Activated CD8-positive, alpha-beta T cell treated with anti-CD3 and anti-CD28 coated beads for 36 hours (primary cell): Measurements from ENCODE around the gene BNC2. TPM values are rescaled to one million over a fixed set of nuclear protein-coding genes. Genes with fewer than 3 reads are reported as not detected.
"Not testable (repeated sequence)": the region's sequence is repeated elsewhere in the genome, so short reads cannot be mapped to it uniquely, and the experiment has no call there.

Experiments
- ATAC-seq: fragments of 200-7000 bp; cut with Tn5 transposase; one replicate; pipeline ENCODE4 v1.10.0; 2021; ENCODE audit warnings: mild to moderate bottlenecking, moderate library complexity
- CTCF ChIA-PET: fragments of 350-600 bp; sonication (Branson Sonifier 250); formaldehyde crosslinking; loops from one replicate; lab custom pipeline; 2021; ENCODE audit warnings: antibody characterized with exemption; lab: Charles Lee
- POLR2A ChIA-PET: fragments of 350-600 bp; sonication (Branson Sonifier 250); formaldehyde crosslinking; loops from one replicate; lab custom pipeline; 2021; ENCODE audit warnings: antibody characterized with exemption; lab: Charles Lee
- DNase-seq: peaks from one replicate; pipeline ENCODE4 v3.0.0-alpha.2; 2020
- H3K27ac Mint-ChIP-seq: one replicate; pipeline ENCODE4 v1.8.0; 2021; ENCODE audit warnings: mild to moderate bottlenecking, mixed read lengths
- H3K27me3 Mint-ChIP-seq: one replicate; pipeline ENCODE4 v1.8.0; 2021; ENCODE audit warnings: mixed read lengths
- H3K36me3 Mint-ChIP-seq: one replicate; pipeline ENCODE4 v1.8.0; 2021; ENCODE audit warnings: low read depth, mixed read lengths
- H3K4me1 Mint-ChIP-seq: one replicate; pipeline ENCODE4 v1.8.0; 2021; ENCODE audit warnings: low read depth, mixed read lengths
- H3K4me3 Mint-ChIP-seq: one replicate; pipeline ENCODE4 v1.8.0; 2021; ENCODE audit warnings: mild to moderate bottlenecking, moderate library complexity, mixed read lengths
- H3K9me3 Mint-ChIP-seq: one replicate; pipeline ENCODE4 v1.8.0; 2021; ENCODE audit warnings: mixed read lengths
- intact Hi-C: fragments of 100-400 bp; cut with micrococcal nuclease; formaldehyde crosslinking; loops from one replicate; pipeline ENCODE4 v1.10.0; 2022
- total RNA-seq, 2 experiments: library from RNA; stranded (reverse); gene quantifications; one replicate each; pipeline ENCODE4 v1.2.3, GENCODE V29; 2021
- TF ChIP-seq, protein P1 (sequence below): fragments of 200-600 bp; IDR thresholded peaks from one replicate; pipeline ENCODE4 v1.8.0; 2022; ENCODE audit warnings: antibody characterized with exemption, mild to moderate bottlenecking

Gene BNC2
- total RNA-seq, 2 experiments from 2014 or later = not detected

DNA sequence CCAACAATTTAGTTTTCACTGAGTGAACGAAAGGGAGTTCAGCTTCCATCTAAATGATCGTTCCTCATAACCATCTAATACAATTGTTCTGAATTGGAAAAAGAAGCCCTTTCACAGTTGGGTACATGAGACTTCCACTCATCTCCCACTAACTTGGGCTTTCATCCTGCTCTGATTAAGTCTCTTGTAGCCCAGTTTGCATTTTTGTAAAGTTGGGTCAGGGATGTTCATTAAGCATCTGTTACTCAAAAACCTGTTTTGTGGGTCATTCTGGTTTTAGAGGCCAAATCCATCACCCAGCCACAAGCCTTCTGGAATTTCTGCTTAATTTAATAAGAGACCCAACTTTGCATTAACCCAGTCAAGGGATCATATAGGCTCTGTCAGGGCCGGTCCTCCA is 385.3 kb downstream of the BNC2 start:
- POLR2A ChIA-PET = no interaction called here
- Mint-ChIP-seq H3K36me3 (no peaks in the 10 kb centered on the region), H3K27me3 (no peaks in the 10 kb centered on the region), H3K27ac (no peak overlapping the region), H3K9me3 (no peaks in the 10 kb centered on the region), H3K4me3 (no peak overlapping the region), H3K4me1 (no peaks in the 10 kb centered on the region)
- intact Hi-C loops = no loop called here
- ATAC-seq (no peak), DNase-seq (no peak)
- TF ChIP-seq, protein P1, sequence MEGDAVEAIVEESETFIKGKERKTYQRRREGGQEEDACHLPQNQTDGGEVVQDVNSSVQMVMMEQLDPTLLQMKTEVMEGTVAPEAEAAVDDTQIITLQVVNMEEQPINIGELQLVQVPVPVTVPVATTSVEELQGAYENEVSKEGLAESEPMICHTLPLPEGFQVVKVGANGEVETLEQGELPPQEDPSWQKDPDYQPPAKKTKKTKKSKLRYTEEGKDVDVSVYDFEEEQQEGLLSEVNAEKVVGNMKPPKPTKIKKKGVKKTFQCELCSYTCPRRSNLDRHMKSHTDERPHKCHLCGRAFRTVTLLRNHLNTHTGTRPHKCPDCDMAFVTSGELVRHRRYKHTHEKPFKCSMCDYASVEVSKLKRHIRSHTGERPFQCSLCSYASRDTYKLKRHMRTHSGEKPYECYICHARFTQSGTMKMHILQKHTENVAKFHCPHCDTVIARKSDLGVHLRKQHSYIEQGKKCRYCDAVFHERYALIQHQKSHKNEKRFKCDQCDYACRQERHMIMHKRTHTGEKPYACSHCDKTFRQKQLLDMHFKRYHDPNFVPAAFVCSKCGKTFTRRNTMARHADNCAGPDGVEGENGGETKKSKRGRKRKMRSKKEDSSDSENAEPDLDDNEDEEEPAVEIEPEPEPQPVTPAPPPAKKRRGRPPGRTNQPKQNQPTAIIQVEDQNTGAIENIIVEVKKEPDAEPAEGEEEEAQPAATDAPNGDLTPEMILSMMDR = no peak
- CTCF ChIA-PET = no interaction called here

DNA sequence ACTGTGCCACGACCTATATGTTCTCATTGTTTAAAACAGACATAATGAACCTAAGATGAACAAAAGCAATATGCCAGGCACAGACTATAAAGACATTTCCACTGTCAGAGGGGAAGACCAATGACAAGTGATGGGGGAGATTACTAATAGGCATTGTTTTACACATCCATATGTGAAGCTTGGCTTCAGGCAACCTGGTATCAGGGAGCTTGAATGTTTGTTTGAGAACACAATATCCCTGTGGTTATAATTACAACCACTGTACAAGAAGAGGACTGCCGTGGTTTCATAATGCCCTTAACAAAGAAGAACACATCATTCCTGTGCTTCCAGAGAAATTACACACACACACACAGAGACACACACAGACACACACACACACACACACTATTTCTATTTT is 385.7 kb downstream of the BNC2 start:
- ChIA-PET POLR2A (no interaction called here), CTCF (no interaction called here)
- Mint-ChIP-seq H3K27me3 (no peaks in the 10 kb centered on the region), H3K27ac (no peak overlapping the region), H3K4me3 (no peak overlapping the region), H3K4me1 (no peaks in the 10 kb centered on the region), H3K36me3 (no peaks in the 10 kb centered on the region), H3K9me3 (no peaks in the 10 kb centered on the region)
- TF ChIP-seq, protein P1 = no peak
- ATAC-seq (no peak), DNase-seq (no peak)
- intact Hi-C loops = no loop called here

DNA sequence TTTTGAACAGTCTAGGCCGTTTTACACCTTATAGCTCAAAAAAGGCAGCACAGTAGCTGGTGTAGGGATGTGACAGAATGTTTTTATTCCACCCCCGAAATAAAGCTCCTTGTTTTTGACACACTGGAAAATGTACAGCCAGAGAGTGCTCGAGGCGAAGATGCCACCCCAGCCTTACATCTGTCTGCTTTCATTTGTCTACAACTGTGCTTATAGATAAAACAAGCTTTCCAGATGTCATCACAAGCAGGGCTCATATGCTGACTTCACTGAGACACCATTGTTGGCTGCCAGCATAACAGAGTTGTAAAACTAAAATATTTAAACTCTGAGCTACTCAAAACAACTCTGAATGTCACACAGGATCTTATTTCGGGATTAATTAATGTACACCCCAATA is 386.3 kb downstream of the BNC2 start:
- ChIA-PET CTCF (no interaction called here), POLR2A (no interaction called here)
- Mint-ChIP-seq H3K4me3 (no peak overlapping the region), H3K27ac (no peak overlapping the region), H3K9me3 (no peaks in the 10 kb centered on the region), H3K36me3 (no peaks in the 10 kb centered on the region), H3K27me3 (no peaks in the 10 kb centered on the region), H3K4me1 (no peaks in the 10 kb centered on the region)
- TF ChIP-seq, protein P1 = no peak
- no peak for DNase-seq
- ATAC-seq = no peak
- intact Hi-C loops = no loop called here

DNA sequence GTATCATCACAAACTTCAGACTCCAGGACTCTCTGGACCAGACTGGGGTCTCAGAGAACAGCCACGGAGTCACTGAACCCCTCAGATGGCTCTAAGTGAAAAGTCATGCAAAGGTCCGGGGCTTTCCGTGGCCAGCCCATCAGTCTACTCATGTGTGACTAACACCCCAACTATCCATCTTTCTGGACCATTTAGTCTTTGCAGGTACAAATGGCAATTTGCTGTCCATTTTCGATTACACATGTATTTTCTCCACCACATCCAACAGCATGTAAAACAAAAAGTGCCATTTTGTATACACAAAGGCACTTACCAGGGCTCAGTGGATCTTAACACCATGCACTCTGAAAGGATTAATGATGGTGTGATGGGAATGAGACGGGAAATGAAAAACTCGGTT is 387.7 kb downstream of the BNC2 start:
- Mint-ChIP-seq H3K4me1 (no peaks in the 10 kb centered on the region), H3K27me3 (no peaks in the 10 kb centered on the region), H3K9me3 (no peaks in the 10 kb centered on the region), H3K36me3 (no peaks in the 10 kb centered on the region), H3K4me3 (no peak overlapping the region), H3K27ac (no peak overlapping the region)
- POLR2A ChIA-PET = no interaction called here
- DNase-seq (no peak), ATAC-seq (no peak)
- CTCF ChIA-PET = no interaction called here
- TF ChIP-seq, protein P1 = no peak
- intact Hi-C loops = no loop called here

DNA sequence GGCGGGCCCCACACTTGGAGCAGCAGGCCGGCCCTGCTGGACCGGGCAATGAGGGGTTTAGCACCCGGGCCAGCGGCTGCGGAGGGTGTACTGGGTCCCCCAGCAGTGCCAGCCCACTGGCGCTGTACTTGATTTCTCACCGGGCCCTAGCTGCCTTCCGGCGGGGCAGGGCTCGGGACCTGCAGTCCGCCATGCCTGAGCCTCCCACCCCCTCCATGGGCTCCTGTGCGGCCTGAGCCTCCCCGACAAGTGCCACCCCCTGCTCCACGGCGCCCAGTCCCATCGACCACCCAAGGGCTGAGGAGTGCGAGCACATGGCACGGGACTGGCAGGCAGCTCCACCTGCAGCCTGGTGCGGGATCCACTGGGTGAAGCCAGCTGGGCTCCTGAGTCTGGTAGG is 389.9 kb downstream of the BNC2 start:
- H3K4me1 Mint-ChIP-seq, intact Hi-C loops, H3K4me3 Mint-ChIP-seq, H3K27ac Mint-ChIP-seq, H3K27me3 Mint-ChIP-seq, H3K36me3 Mint-ChIP-seq, CTCF ChIA-PET, DNase-seq, ATAC-seq, POLR2A ChIA-PET, H3K9me3 Mint-ChIP-seq: not testable (repeated sequence)

DNA sequence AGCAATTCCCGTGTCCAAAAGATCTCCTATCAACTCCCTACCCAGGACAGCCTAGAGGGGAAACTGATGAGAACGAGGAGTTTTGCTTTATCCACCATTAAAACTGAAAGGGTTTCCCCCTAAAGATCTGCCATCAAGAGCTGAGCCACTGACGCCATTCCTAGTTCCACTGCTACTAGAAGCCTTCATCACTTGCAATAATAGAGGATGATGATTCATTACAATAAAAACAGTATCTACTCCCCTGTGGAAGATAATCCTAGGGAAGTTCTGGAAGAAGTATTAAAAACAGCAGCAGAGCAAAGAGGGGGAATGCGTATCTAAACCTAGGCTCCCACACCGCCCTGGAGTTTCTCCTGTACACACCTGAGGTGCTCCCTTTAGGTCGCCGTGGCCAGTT is 394.5 kb downstream of the BNC2 start:
- Mint-ChIP-seq H3K27ac (no peak overlapping the region), H3K4me3 (no peak overlapping the region), H3K36me3 (no peaks in the 10 kb centered on the region), H3K27me3 (no peaks in the 10 kb centered on the region), H3K9me3 (no peaks in the 10 kb centered on the region), H3K4me1 (no peaks in the 10 kb centered on the region)
- ATAC-seq (no peak), DNase-seq (no peak)
- POLR2A ChIA-PET = no interaction called here
- intact Hi-C loops = no loop called here
- TF ChIP-seq, protein P1 = no peak
- CTCF ChIA-PET = no interaction called here
